OCI-LY7 (cell line): ENCODE measurements around the gene ATP8B2. TPM values are rescaled to one million over a fixed set of nuclear protein-coding genes. Genes with fewer than 3 reads are reported as not detected.

Experiments used
- BruUV-seq: library from RNA; stranded (reverse); fragments of 400-500 nt; replicated peaks from 2 replicates; lab custom pipeline; 2021; lab: Mats Ljungman, UMichigan
- CTCF ChIA-PET: fragments of 300-600 bp; sonication (Branson Sonifier 250); formaldehyde crosslinking; loops from one replicate; lab custom pipeline; 2022; ENCODE audit warnings: antibody characterized with exemption; ENCODE audit not compliant: unreplicated experiment; lab: Charles Lee
- POLR2A ChIA-PET: fragments of 300-600 bp; sonication (Branson Sonifier 250); formaldehyde crosslinking; loops from one replicate; lab custom pipeline; 2022; ENCODE audit warnings: antibody characterized with exemption; lab: Charles Lee
- DNase-seq: peaks from one replicate; pipeline ENCODE4 v3.0.0-alpha.2; 2015; ENCODE audit warnings: low spot score
- H2AFZ ChIP-seq: fragments of 200-600 bp; sonication (generic), shearing (Covaris generic); 2 replicates; pipeline ENCODE4 v1.6.1; 2014; ENCODE audit warnings: mild to moderate bottlenecking, antibody characterized with exemption, low read length, moderate library complexity
- H3K27ac ChIP-seq: fragments of 200-600 bp; sonication (generic); 2 replicates; pipeline ENCODE4 v1.5.1; 2014; ENCODE audit warnings: mixed run types, low read depth, mild to moderate bottlenecking, moderate library complexity, low read length, inconsistent platforms; ENCODE audit not compliant: poor library complexity, severe bottlenecking
- H3K36me3 ChIP-seq: fragments of 200-600 bp; sonication (generic); 2 replicates; pipeline ENCODE4 v1.6.1; 2014; ENCODE audit warnings: mild to moderate bottlenecking, antibody characterized with exemption, low read length, moderate library complexity, mixed read lengths; ENCODE audit not compliant: insufficient read depth
- H3K4me1 ChIP-seq: fragments of 200-600 bp; sonication (generic); 2 replicates; pipeline ENCODE4 v1.5.1; 2014; ENCODE audit warnings: mild to moderate bottlenecking, low read length; ENCODE audit not compliant: insufficient read depth, poor library complexity, severe bottlenecking
- H3K4me2 ChIP-seq: fragments of 200-600 bp; sonication (generic); 2 replicates; pipeline ENCODE4 v1.6.1; 2014; ENCODE audit warnings: mild to moderate bottlenecking, low read length
- H3K4me3 ChIP-seq: fragments of 200-600 bp; sonication (generic); 2 replicates; pipeline ENCODE4 v1.5.1; 2014; ENCODE audit warnings: mild to moderate bottlenecking, low read depth, low read length; ENCODE audit not compliant: poor library complexity, severe bottlenecking
- H3K79me2 ChIP-seq: fragments of 200-600 bp; sonication (generic); 2 replicates; pipeline ENCODE4 v1.6.1; 2016; ENCODE audit warnings: low read depth, mild to moderate bottlenecking, low read length, moderate library complexity, mixed read lengths; ENCODE audit not compliant: insufficient read depth
- H3K9me2 ChIP-seq: fragments of 200-600 bp; sonication (generic); 2 replicates; pipeline ENCODE4 v1.6.1; 2016; ENCODE audit warnings: mild to moderate bottlenecking, low read length, mixed read lengths; ENCODE audit not compliant: insufficient read depth
- H3K9me3 ChIP-seq: fragments of 200-600 bp; sonication (generic); 2 replicates; pipeline ENCODE4 v1.6.1; 2014; ENCODE audit warnings: mild to moderate bottlenecking, mixed run types, low read length, mixed read lengths
- H4K20me1 ChIP-seq: fragments of 200-600 bp; sonication (generic); 2 replicates; pipeline ENCODE4 v1.6.1; 2014; ENCODE audit warnings: mild to moderate bottlenecking, antibody characterized with exemption, low read length, moderate library complexity, mixed read lengths; ENCODE audit not compliant: insufficient read depth
- EZH2phosphoT487 ChIP-seq: fragments of 200-600 bp; sonication (generic); IDR thresholded peaks from 2 replicates; pipeline ENCODE4 v1.6.1; 2018; ENCODE audit warnings: low read depth, borderline replicate concordance, mild to moderate bottlenecking, mixed run types, antibody characterized with exemption, low read length, moderate library complexity, mixed read lengths
- intact Hi-C: fragments of 100-400 bp; cut with micrococcal nuclease; formaldehyde crosslinking; loops from one replicate; pipeline ENCODE4 v1.10.0; 2022; ENCODE audit not compliant: unreplicated experiment
- small RNA-seq: library from RNA; depleted of rRNA; stranded (forward); fragments of <200 nt; gene quantifications from one replicate; pipeline ENCODE3, GENCODE V24; 2014
- total RNA-seq, 2 experiments: library from RNA; depleted of rRNA in 1 of 2; stranded (reverse); fragments of >200 nt in 1 of 2; shearing (Covaris generic) in 1 of 2; gene quantifications; 2 replicates each; pipeline ENCODE4 v1.2.3, GENCODE V29; 2014 to 2022
- TF ChIP-seq, protein P1 (sequence below): fragments of 200-600 bp; sonication (generic); conservative IDR thresholded peaks from 2 replicates; pipeline ENCODE4 v1.5.1; 2014; ENCODE audit warnings: mild to moderate bottlenecking, antibody characterized with exemption, low read length, moderate library complexity, mixed read lengths

Gene ATP8B2
- total RNA-seq, 2 experiments from 2014 or later, result 11.5 to 28.8 TPM

DNA sequence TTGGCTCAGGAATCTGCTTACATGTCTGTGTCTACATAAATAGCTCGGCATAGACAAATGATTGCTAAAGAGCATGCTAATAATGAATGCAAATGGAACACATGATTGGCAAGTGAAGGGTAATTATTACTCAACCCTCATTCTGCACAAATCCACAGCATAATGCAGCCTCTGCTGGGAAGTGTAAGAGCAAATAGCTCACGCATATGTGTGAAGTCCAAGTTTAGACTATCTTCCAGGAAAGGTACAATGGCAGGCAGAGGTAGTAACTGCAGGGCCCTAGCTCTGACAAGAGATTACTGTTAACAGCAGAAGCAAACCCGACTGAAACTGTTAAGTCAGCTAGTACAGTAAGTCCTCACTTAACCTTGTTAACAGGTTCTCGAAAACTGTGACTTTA is 72.8 kb downstream of the ATP8B2 start:
- POLR2A ChIA-PET, result no interaction called here
- no peak overlapping the region for H3K4me2 ChIP-seq
- no peaks in the 10 kb centered on the region for H4K20me1 ChIP-seq

DNA sequence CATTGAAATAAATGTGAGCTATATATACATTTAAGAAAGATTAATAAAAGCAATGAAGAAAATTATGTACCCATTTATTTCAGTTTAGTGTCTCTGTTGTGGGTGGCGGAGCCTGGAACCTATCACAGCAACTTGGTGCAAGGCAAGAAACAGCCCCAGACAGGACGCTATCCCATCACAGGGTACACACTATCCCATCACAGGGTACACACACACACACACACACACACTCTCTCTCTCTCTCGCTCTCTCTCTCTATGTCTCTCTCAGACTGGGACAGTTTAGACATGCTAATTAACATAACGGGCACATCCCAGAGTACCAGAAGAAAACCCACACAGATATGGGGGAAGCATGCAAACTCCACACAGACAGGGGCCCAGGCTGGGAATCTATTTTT is 73.4 kb downstream of the ATP8B2 start:
- POLR2A ChIA-PET, result no interaction called here
- no peaks in the 10 kb centered on the region for H3K4me1 ChIP-seq
- H3K27ac ChIP-seq, result no peak overlapping the region
- no peaks in the 10 kb centered on the region; the same call in 1 of the 2 replicates for H3K9me3 ChIP-seq
- CTCF ChIA-PET, result no interaction called here
- DNase-seq, result no peak
- H3K36me3 ChIP-seq, result no peaks in the 10 kb centered on the region
- H3K4me3 ChIP-seq, result no peak overlapping the region
- TF ChIP-seq, protein P1, sequence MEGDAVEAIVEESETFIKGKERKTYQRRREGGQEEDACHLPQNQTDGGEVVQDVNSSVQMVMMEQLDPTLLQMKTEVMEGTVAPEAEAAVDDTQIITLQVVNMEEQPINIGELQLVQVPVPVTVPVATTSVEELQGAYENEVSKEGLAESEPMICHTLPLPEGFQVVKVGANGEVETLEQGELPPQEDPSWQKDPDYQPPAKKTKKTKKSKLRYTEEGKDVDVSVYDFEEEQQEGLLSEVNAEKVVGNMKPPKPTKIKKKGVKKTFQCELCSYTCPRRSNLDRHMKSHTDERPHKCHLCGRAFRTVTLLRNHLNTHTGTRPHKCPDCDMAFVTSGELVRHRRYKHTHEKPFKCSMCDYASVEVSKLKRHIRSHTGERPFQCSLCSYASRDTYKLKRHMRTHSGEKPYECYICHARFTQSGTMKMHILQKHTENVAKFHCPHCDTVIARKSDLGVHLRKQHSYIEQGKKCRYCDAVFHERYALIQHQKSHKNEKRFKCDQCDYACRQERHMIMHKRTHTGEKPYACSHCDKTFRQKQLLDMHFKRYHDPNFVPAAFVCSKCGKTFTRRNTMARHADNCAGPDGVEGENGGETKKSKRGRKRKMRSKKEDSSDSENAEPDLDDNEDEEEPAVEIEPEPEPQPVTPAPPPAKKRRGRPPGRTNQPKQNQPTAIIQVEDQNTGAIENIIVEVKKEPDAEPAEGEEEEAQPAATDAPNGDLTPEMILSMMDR, result no peak
- no peak for TF ChIP-seq EZH2phosphoT487
- intact Hi-C loops, result no loop called here
- BruUV-seq, result no TSS peak
- no peak overlapping the region for H3K4me2 ChIP-seq
- H3K79me2 ChIP-seq, result no peaks in the 10 kb centered on the region
- no peak overlapping the region for H2AFZ ChIP-seq
- no peaks in the 10 kb centered on the region for H3K9me2 ChIP-seq
- no peaks in the 10 kb centered on the region for H4K20me1 ChIP-seq

More for the DNA sequence above, 72.8 kb downstream of the ATP8B2 start:
- no TSS peak for BruUV-seq
- Histone ChIP-seq H3K9me3 (no peaks in the 10 kb centered on the region; the same call in 1 of the 2 replicates), H3K4me3 (no peak overlapping the region), H3K27ac (no peak overlapping the region), H3K79me2 (no peaks in the 10 kb centered on the region), H3K9me2 (no peaks in the 10 kb centered on the region), H3K36me3 (no peaks in the 10 kb centered on the region), H2AFZ (no peak overlapping the region), H3K4me1 (no peaks in the 10 kb centered on the region)
- TF ChIP-seq, protein P1, result no peak
- no peak for TF ChIP-seq EZH2phosphoT487
- CTCF ChIA-PET, result no interaction called here
- no peak for DNase-seq
- intact Hi-C loops, result no loop called here

DNA sequence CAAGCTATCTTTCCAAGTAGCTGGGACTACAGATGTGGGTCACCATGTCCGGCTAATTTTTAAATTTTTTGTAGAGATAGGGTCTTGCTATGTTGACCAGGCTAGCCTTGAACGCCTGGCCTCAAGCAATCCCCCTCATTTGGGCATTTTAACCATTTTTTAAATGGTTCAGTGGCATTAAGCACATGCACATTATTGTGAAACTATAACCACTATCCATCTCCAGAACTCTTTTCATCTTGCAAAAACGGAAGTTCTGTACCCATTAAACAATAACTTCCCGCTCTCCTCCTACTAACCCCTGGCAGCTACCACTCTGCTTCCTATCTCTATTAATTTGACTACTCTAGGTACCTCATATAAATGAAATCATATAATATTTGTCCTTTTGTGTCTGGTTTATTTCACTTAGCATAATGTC is 75.1 kb downstream of the ATP8B2 start:
- intact Hi-C loops, result no loop called here
- no peaks in the 10 kb centered on the region for H4K20me1 ChIP-seq
- DNase-seq, result no peak
- H3K79me2 ChIP-seq, result no peaks in the 10 kb centered on the region
- H3K9me3 ChIP-seq, result no peaks in the 10 kb centered on the region
- no peaks in the 10 kb centered on the region for H3K9me2 ChIP-seq
- ChIA-PET CTCF (no interaction called here), POLR2A (no interaction called here)
- H3K4me3 ChIP-seq, result no peak overlapping the region
- peaks cover 6% of the 10 kb centered on the region for H3K4me1 ChIP-seq
- H3K36me3 ChIP-seq, result no peaks in the 10 kb centered on the region
- H3K4me2 ChIP-seq, result no peak overlapping the region
- TF ChIP-seq, protein P1, result no peak
- no peak for TF ChIP-seq EZH2phosphoT487
- BruUV-seq, result no TSS peak
- H2AFZ ChIP-seq, result no peak overlapping the region
- no peak overlapping the region for H3K27ac ChIP-seq

Small RNAs within 50 kb of the gene (small RNA-seq; reads per million reads assigned to genes)
- not detected for gene RF00273
- gene RNU6-121P, result not detected
- not detected for gene RNU6-239P
- gene RNU7-57P, result not detected

Other genes with a start within 250 kb of the ATP8B2 start
- gene NUP210L, start 170.5 kb upstream of the ATP8B2 start, total RNA-seq (2014; rRNA removed; shearing (Covaris generic)), result 0.03 TPM in 2 replicates
- gene NUP210L, start 170.5 kb upstream of the ATP8B2 start, total RNA-seq (2022), result 0.06 TPM in 2 replicates
- gene TPM3, start 133.4 kb upstream of the ATP8B2 start, total RNA-seq (2014; rRNA removed; shearing (Covaris generic)), result 235 and 359 TPM in 2 replicates
- gene TPM3, start 133.4 kb upstream of the ATP8B2 start, total RNA-seq (2022), result 417 and 420 TPM in 2 replicates
- not detected in 2 replicates for gene CFAP141, start 119.2 kb upstream of the ATP8B2 start, total RNA-seq (2014; rRNA removed; shearing (Covaris generic))
- gene CFAP141, start 119.2 kb upstream of the ATP8B2 start, total RNA-seq (2022), result not detected in 2 replicates
- 80.4 and 98.6 TPM in 2 replicates for gene UBAP2L, start 104.6 kb upstream of the ATP8B2 start, total RNA-seq (2014; rRNA removed; shearing (Covaris generic))
- gene UBAP2L, start 104.6 kb upstream of the ATP8B2 start, total RNA-seq (2022), result 176 and 179 TPM in 2 replicates
- gene HAX1, start 52.9 kb upstream of the ATP8B2 start, total RNA-seq (2014; rRNA removed; shearing (Covaris generic)), result 196 and 208 TPM in 2 replicates
- 170 and 174 TPM in 2 replicates for gene HAX1, start 52.9 kb upstream of the ATP8B2 start, total RNA-seq (2022)
- gene AQP10, start 4.4 kb upstream of the ATP8B2 start, total RNA-seq (2014; rRNA removed; shearing (Covaris generic)), result not detected in 2 replicates
- not detected in 2 replicates for gene AQP10, start 4.4 kb upstream of the ATP8B2 start, total RNA-seq (2022)
- gene IL6R, start 79.8 kb downstream of the ATP8B2 start, total RNA-seq (2014; rRNA removed; shearing (Covaris generic)), result not detected in 2 replicates
- gene IL6R, start 79.8 kb downstream of the ATP8B2 start, total RNA-seq (2022), result not detected in 2 replicates
- gene TDRD10, start 176.7 kb downstream of the ATP8B2 start, total RNA-seq (2014; rRNA removed; shearing (Covaris generic)), result 0.13 TPM in 1 of 2 replicates, not detected in the other
- not detected in 2 replicates for gene TDRD10, start 176.7 kb downstream of the ATP8B2 start, total RNA-seq (2022)
- not detected in 2 replicates for gene SHE, start 176.9 kb downstream of the ATP8B2 start, total RNA-seq (2014; rRNA removed; shearing (Covaris generic))
- gene SHE, start 176.9 kb downstream of the ATP8B2 start, total RNA-seq (2022), result not detected in 2 replicates
- 34.6 and 54.0 TPM in 2 replicates for gene UBE2Q1, start 233.1 kb downstream of the ATP8B2 start, total RNA-seq (2014; rRNA removed; shearing (Covaris generic))
- gene UBE2Q1, start 233.1 kb downstream of the ATP8B2 start, total RNA-seq (2022), result 84.5 and 93.7 TPM in 2 replicates
- 0.13 and 0.33 TPM in 2 replicates for gene CHRNB2, start 242.3 kb downstream of the ATP8B2 start, total RNA-seq (2014; rRNA removed; shearing (Covaris generic))
- 0.42 and 0.55 TPM in 2 replicates for gene CHRNB2, start 242.3 kb downstream of the ATP8B2 start, total RNA-seq (2022)